Spleen (tissue), 11 donors: Measurements from ENCODE around the gene APEH. TPM values are rescaled to one million over a fixed set of nuclear protein-coding genes. Genes with fewer than 3 reads are reported as not detected.

ENCODE experiments used
- DNase-seq: peaks from one replicate; pipeline ENCODE4 v3.0.0-alpha.2; 2020
- H3K27ac ChIP-seq, 8 donors: fragments of 200-600 bp; sonication (generic) in 7 of 8; 1 replicate in 4 of 8; 2 replicates in 4 of 8; pipeline versions ENCODE4 v1.5.0 to v1.8.0; 2016 to 2021; ENCODE audit warnings: inconsistent platforms in 4 of 8, mild to moderate bottlenecking in 4 of 8, moderate library complexity in 1 of 8
- H3K27me3 ChIP-seq, 7 donors: fragments of 200-600 bp; sonication (generic) in 6 of 7; replicated peaks in 1 of 7; 1 replicate in 4 of 7; 2 replicates in 3 of 7; pipeline versions ENCODE4 v1.5.0 to v1.8.0; 2016 to 2021; ENCODE audit warnings: inconsistent platforms in 3 of 7, mild to moderate bottlenecking in 1 of 7
- H3K36me3 ChIP-seq, 6 donors: fragments of 200-600 bp; sonication (generic) in 5 of 6; 1 replicate in 4 of 6; 2 replicates in 2 of 6; pipeline versions ENCODE4 v1.5.0 to v1.8.0; 2016 to 2021; ENCODE audit warnings: inconsistent platforms in 2 of 6
- H3K4me1 ChIP-seq, 6 donors: fragments of 200-600 bp; sonication (generic) in 5 of 6; 1 replicate in 3 of 6; 2 replicates in 3 of 6; pipeline versions ENCODE4 v1.5.0 to v1.8.0; 2016 to 2021; ENCODE audit warnings: inconsistent platforms in 3 of 6
- H3K4me3 ChIP-seq, 8 donors: fragments of 200-600 bp; sonication (generic) in 7 of 8; 1 replicate in 4 of 8; 2 replicates in 4 of 8; pipeline versions ENCODE4 v1.5.0 to v1.8.0; 2016 to 2021; ENCODE audit warnings: inconsistent platforms in 4 of 8, mild to moderate bottlenecking in 4 of 8, moderate library complexity in 2 of 8
- H3K9me3 ChIP-seq, 8 donors: fragments of 200-600 bp; sonication (generic) in 7 of 8; 1 replicate in 4 of 8; 2 replicates in 4 of 8; pipeline versions ENCODE4 v1.5.0 to v1.8.0; 2016 to 2021; ENCODE audit warnings: inconsistent platforms in 4 of 8
- CTCF ChIP-seq, 11 experiments: fragments of 200-600 bp in 7 of 11; fragments of 450-650 bp in 4 of 11; sonication (generic) in 4 of 11; IDR thresholded peaks in 8 of 11; conservative IDR thresholded peaks in 3 of 11; 1 replicate in 7 of 11; 2 replicates in 4 of 11; pipeline versions ENCODE4 v1.4.0 to v1.8.0; 2016 to 2021; ENCODE audit warnings: antibody characterized with exemption in 11 of 11, inconsistent platforms in 4 of 11, mild to moderate bottlenecking in 1 of 11
- POLR2A ChIP-seq, 3 donors: fragments of 450-650 bp; IDR thresholded peaks; one replicate each; pipeline ENCODE4 v1.5.1; 2017; ENCODE audit warnings: antibody characterized with exemption in 3 of 3, mild to moderate bottlenecking in 1 of 3
- POLR2AphosphoS5 ChIP-seq, 3 donors: sonication (generic); formaldehyde crosslinking; IDR thresholded peaks; one replicate each; pipeline ENCODE4 v1.5.1; 2017; ENCODE audit warnings: antibody characterized with exemption in 3 of 3
- WGBS, 5 donors: extraction: QIAGEN DNeasy Blood & Tissue Kit in 3 of 5; methylation state at CpG; one replicate each; pipeline versions ENCODE4 v1.1.5 to v1.1.7; 2013 to 2018; 5-methylcytosine and 5-hydroxymethylcytosine counted together
- intact Hi-C: fragments of 100-400 bp; cut with DNase I; formaldehyde crosslinking; loops from one replicate; pipeline ENCODE4 v1.15.0; 2023; ENCODE audit warnings: low total_unique reads
- polyA plus RNA-seq, 3 donors: library from polyadenylated mRNA; stranded (reverse); fragments of 200-250 nt; gene quantifications; one replicate each; pipeline ENCODE4 v1.2.1, GENCODE V29; 2013
- total RNA-seq, 7 donors: library from RNA; depleted of rRNA in 3 of 7; stranded (reverse); fragments of >200 nt in 3 of 7; fragmentation: NEBNext Ultra II Directional in 4 of 7; extraction: Animal tissue kit (Norgen Biotek cat#: 25700) in 4 of 7; gene quantifications; one replicate each; pipeline versions ENCODE4 v1.1.0 to v1.2.1, GENCODE V29; 2016 to 2021
- donor health status: healthy with polysubstance abuse.
- donor health status: DM: no; HTN: no; CAD: no; lungs with moderate emphysema.
- donor health status: DM: no; HTN: no; CAD: no.
- donor health status: Bipolar disorder and iron deficiency.
- donor health status: healthy.
- donor health status: DM: no; HTN: no; CAD: no.
- donor health status: DM: yes; HTN: yes; CAD: no.

APEH gene
- total and polyA plus RNA-seq, 10 donors = 29.6 to 89.5 (median 66.2) TPM

GRCh38 chr3:49721896-49722781 lies 48.0 kb downstream of the APEH start:
- H3K4me3 ChIP-seq = peak overlapping the region in 4 of 8 donors; percentile 88 to 100 (median 95)
- peaks cover 0 to 61% (median 28%) of the 10 kb centered on the region in 6 donors for H3K36me3 ChIP-seq
- peaks cover 27 to 82% (median 47%) of the 10 kb centered on the region in 6 donors for H3K4me1 ChIP-seq
- H3K9me3 ChIP-seq = no peaks in the 10 kb centered on the region
- intact Hi-C loops = no loop called here
- TF ChIP-seq POLR2A (IDR thresholded peaks at IDR 0.05) = no peak
- TF ChIP-seq POLR2AphosphoS5 (IDR thresholded peaks at IDR 0.05) = peak; percentile 7 to 65 (median 24)
- TF ChIP-seq CTCF (IDR thresholded peaks at IDR 0.05 in 8 of 11, conservative IDR thresholded peaks at IDR 0.05 in 3 of 11) = no peak
- peak overlapping the region in 4 of 8 donors; percentile 94 to 98 (median 96) for H3K27ac ChIP-seq
- WGBS, 5 donors = 86 to 93% (median 92%) methylated on average over 17 to 26 of the region's 26 CpGs
- DNase-seq = peak; percentile 76
- H3K27me3 ChIP-seq = no peaks in the 10 kb centered on the region

GRCh38 chr3:49722896-49723295 lies 48.7 kb downstream of the APEH start:
- Histone ChIP-seq H3K36me3 (peaks cover 3 to 61% (median 36%) of the 10 kb centered on the region in 6 donors), H3K27ac (peak overlapping the region; percentile 79 to 98 (median 94))
- intact Hi-C loops = no loop called here

GRCh38 chr3:49723296-49723627 lies 49.1 kb downstream of the APEH start:
- peaks cover 26 to 78% (median 45%) of the 10 kb centered on the region in 6 donors for H3K4me1 ChIP-seq
- H3K36me3 ChIP-seq = peaks cover 4 to 62% (median 40%) of the 10 kb centered on the region in 6 donors
- H3K27me3 ChIP-seq = no peaks in the 10 kb centered on the region
- H3K9me3 ChIP-seq = no peaks in the 10 kb centered on the region
- WGBS, 5 donors = 0 to 1% (median 0%) methylated on average over 2 to 20 of the region's 20 CpGs
- H3K27ac ChIP-seq = peak overlapping the region; percentile 79 to 98 (median 94)
- TF ChIP-seq POLR2AphosphoS5 (IDR thresholded peaks at IDR 0.05) = no peak
- TF ChIP-seq POLR2A (IDR thresholded peaks at IDR 0.05) = no peak
- no peak for TF ChIP-seq CTCF (IDR thresholded peaks at IDR 0.05 in 8 of 11, conservative IDR thresholded peaks at IDR 0.05 in 3 of 11)
- peak; percentile 93 for DNase-seq
- intact Hi-C loops = no loop called here
- H3K4me3 ChIP-seq = peak overlapping the region; percentile 87 to 100 (median 92)

More at GRCh38 chr3:49722896-49723295, 48.7 kb downstream of the APEH start:
- DNase-seq = peak; percentile 83
- H3K4me3 ChIP-seq = peak overlapping the region in 7 of 8 donors; percentile 87 to 100 (median 92)
- no peaks in the 10 kb centered on the region for H3K9me3 ChIP-seq
- 65 to 78% (median 69%) methylated on average over 8 of the region's 8 CpGs for WGBS, 5 donors
- no peak for TF ChIP-seq POLR2AphosphoS5 (IDR thresholded peaks at IDR 0.05)
- no peak for TF ChIP-seq CTCF (IDR thresholded peaks at IDR 0.05 in 8 of 11, conservative IDR thresholded peaks at IDR 0.05 in 3 of 11)
- H3K4me1 ChIP-seq = peaks cover 27 to 82% (median 47%) of the 10 kb centered on the region in 6 donors
- no peaks in the 10 kb centered on the region for H3K27me3 ChIP-seq
